GM23338 (cell line): ENCODE measurements around the gene MPV17.
A peak's percentile ranks its signal among the peaks of the same experiment; 100 is the strongest.

Source experiments
- CREB1 ChIP-seq: fragments of 250-450 bp; sonication (Bioruptor Pico); IDR thresholded peaks from 2 replicates; pipeline ENCODE4 v1.5.0; 2020; ENCODE audit warnings: low read depth, mild to moderate bottlenecking, moderate library complexity
- CTCF ChIP-seq, 2 experiments: fragments of 200-600 bp in 1 of 2; sonication (generic) in 1 of 2; conservative IDR thresholded peaks; 2 replicates each; pipeline versions ENCODE4 v1.5.1 to v1.6.1; 2016 to 2017; ENCODE audit warnings: antibody characterized with exemption in 2 of 2, low read depth in 2 of 2, mild to moderate bottlenecking in 2 of 2, moderate library complexity in 1 of 2
- POLR2AphosphoS5 ChIP-seq: IDR thresholded peaks from 2 replicates; pipeline ENCODE4 v1.6.1; 2016; ENCODE audit warnings: antibody characterized with exemption, low read depth
- TF ChIP-seq, protein P1 (sequence below): IDR thresholded peaks from one replicate; pipeline ENCODE4 v1.6.1; 2018; ENCODE audit warnings: antibody characterized with exemption; ENCODE audit not compliant: unreplicated experiment

GRCh38 chr2:27320958-27321543, 1.8 kb downstream of the MPV17 start:
- TF ChIP-seq, protein P1, sequence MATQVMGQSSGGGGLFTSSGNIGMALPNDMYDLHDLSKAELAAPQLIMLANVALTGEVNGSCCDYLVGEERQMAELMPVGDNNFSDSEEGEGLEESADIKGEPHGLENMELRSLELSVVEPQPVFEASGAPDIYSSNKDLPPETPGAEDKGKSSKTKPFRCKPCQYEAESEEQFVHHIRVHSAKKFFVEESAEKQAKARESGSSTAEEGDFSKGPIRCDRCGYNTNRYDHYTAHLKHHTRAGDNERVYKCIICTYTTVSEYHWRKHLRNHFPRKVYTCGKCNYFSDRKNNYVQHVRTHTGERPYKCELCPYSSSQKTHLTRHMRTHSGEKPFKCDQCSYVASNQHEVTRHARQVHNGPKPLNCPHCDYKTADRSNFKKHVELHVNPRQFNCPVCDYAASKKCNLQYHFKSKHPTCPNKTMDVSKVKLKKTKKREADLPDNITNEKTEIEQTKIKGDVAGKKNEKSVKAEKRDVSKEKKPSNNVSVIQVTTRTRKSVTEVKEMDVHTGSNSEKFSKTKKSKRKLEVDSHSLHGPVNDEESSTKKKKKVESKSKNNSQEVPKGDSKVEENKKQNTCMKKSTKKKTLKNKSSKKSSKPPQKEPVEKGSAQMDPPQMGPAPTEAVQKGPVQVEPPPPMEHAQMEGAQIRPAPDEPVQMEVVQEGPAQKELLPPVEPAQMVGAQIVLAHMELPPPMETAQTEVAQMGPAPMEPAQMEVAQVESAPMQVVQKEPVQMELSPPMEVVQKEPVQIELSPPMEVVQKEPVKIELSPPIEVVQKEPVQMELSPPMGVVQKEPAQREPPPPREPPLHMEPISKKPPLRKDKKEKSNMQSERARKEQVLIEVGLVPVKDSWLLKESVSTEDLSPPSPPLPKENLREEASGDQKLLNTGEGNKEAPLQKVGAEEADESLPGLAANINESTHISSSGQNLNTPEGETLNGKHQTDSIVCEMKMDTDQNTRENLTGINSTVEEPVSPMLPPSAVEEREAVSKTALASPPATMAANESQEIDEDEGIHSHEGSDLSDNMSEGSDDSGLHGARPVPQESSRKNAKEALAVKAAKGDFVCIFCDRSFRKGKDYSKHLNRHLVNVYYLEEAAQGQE = no peak
- peak; percentile 41 to 52 for TF ChIP-seq CTCF (conservative IDR thresholded peaks at IDR 0.05; ENCODE audit: low read depth in 2 of 2)
- no peak for TF ChIP-seq POLR2AphosphoS5
- no peak for TF ChIP-seq CREB1 (CRISPR knock-in tag)
